Measurements from ENCODE around the gene PLD1. TPM values are rescaled to one million over a fixed set of nuclear protein-coding genes. Genes with fewer than 3 reads are reported as not detected.

Gene PLD1
- total and polyA plus RNA-seq, 2 of the 8 experiments (the other 6 are each of a cell fraction or from before 2014, with no cell fraction given), result 1.2 to 2.6 TPM

DNA sequence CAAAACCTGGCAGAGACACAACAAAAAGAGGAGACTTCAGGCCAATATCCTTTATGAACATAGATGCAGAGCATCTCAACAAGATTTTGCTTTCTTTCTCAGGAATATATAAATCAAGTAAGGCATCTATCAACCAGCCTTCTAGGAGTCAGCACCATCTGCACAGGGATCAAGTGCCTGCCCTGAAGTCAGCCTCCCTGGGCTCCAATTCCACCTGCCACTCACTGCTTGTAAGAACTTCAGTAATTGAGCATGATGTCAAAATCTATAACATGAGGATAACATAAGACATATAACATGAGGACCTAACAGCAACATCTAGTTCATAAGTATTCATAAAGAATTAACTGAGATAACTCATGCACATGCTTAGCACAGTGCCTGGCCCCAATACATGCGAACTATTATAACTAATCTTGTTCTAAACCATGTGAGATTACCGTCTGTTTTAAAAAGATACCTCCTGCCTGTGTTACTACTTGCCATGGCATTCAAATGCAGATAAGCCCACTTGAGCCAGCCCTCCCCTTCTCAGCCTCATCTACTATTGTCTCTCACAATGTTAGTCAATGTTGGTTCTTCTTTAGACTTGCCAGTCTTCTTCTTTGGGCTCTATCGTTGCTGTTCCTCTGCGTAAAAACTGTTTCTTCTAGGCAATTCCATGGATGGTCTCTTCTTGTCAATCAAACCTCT lies 91.6 kb downstream of the PLD1 start:
- no peak overlapping the region for H3K14ac ChIP-seq (ENCODE audit: insufficient read length)
- 64% methylated on average over 4 of the region's 4 CpGs; no CpG with 5 or more reads in 1 of the 2 experiments for WGBS, 2 experiments (ENCODE audit: extremely low coverage in 1 of 2, insufficient coverage in 1 of 2, insufficient read length in 1 of 2, insufficient replicate concordance in 2 of 2, low coverage in 1 of 2, low lambda C conversion rate in 2 of 2, missing lambda C conversion rate in 1 of 2)
- TF ChIP-seq TCF12 (IDR thresholded peaks at IDR 0.05; ENCODE audit: low read depth, low read length) (no peak), TAF7 (optimal IDR thresholded peaks at IDR 0.05; ENCODE audit: borderline replicate concordance, low read depth, low read length) (no peak), SIX5 (IDR thresholded peaks at IDR 0.05; ENCODE audit: low read depth, low read length) (no peak), POU5F1 (IDR thresholded peaks at IDR 0.05; ENCODE audit: low read depth, low read length) (0 out of 2 replicates have a peak, but pooled peaks have one; percentile 26), GABPA (IDR thresholded peaks at IDR 0.05; ENCODE audit: borderline replicate concordance, insufficient read depth, low read length) (no peak), FOSL1 (IDR thresholded peaks at IDR 0.05; ENCODE audit: insufficient read depth, low read depth, low read length) (no peak), CEBPB (IDR thresholded peaks at IDR 0.05; ENCODE audit: low read depth, low read length) (no peak), RNF2 (IDR thresholded peaks at IDR 0.05; ENCODE audit: borderline replicate concordance, low read depth, low read length, missing control alignments, poor library complexity, severe bottlenecking) (no peak), HDAC2 (IDR thresholded peaks at IDR 0.05; ENCODE audit: borderline replicate concordance in 1 of 2, low read depth in 2 of 2, low read length in 2 of 2) (no peak), CHD1 (IDR thresholded peaks at IDR 0.05; ENCODE audit: low read depth, low read length) (no peak), NRF1 (IDR thresholded peaks at IDR 0.05; ENCODE audit: low read depth, low read length) (no peak), RAD21 (IDR thresholded peaks at IDR 0.05 in 1 of 2, conservative IDR thresholded peaks at IDR 0.05 in 1 of 2; ENCODE audit: low read depth in 2 of 2, low read length in 2 of 2) (no peak)

More for the DNA sequence above, 91.6 kb downstream of the PLD1 start:
- Histone ChIP-seq H2BK15ac (ENCODE audit: low read length) (no peak overlapping the region), H4K8ac (ENCODE audit: extremely low read depth, insufficient read depth, low read length) (no peak overlapping the region), H2BK20ac (ENCODE audit: low read length) (no peak overlapping the region), H2BK5ac (ENCODE audit: low read depth, low read length) (no peak overlapping the region), H3K9ac (replicated peaks in 1 of 4; ENCODE audit: extremely low read depth in 1 of 4, low read depth in 3 of 4, low read length in 3 of 4) (no peak overlapping the region), H2BK12ac (ENCODE audit: low read depth, low read length) (0 out of 2 replicates have a peak overlapping the region, but pooled peaks have one; percentile 14), H3K9me3 (ENCODE audit: insufficient read depth in 2 of 2, low read depth in 1 of 2, low read length in 1 of 2) (0 out of 4 replicates have a peak, but pooled peaks cover 3 to 7% of the 10 kb centered on the region in 2 experiments), H4K20me1 (replicated peaks in 1 of 2; ENCODE audit: control insufficient read depth in 1 of 2, insufficient read depth in 2 of 2, low read length in 2 of 2) (no peaks in the 10 kb centered on the region), H3K79me2 (ENCODE audit: control insufficient read depth in 1 of 2, insufficient read depth in 2 of 2, low read length in 2 of 2) (no peaks in the 10 kb centered on the region), H3K23me2 (ENCODE audit: low read depth, low read length) (peaks cover 2% of the 10 kb centered on the region; the same call in 1 of the 2 replicates), H4K91ac (replicated peaks; ENCODE audit: insufficient read length, low read length) (no peak overlapping the region), H2AFZ (ENCODE audit: low read length) (no peak overlapping the region), H3K23ac (ENCODE audit: insufficient read length) (no peak overlapping the region), H3K56ac (replicated peaks; ENCODE audit: insufficient read length, low read depth, low read length) (no peak overlapping the region), H3K18ac (ENCODE audit: extremely low read depth, low read length) (no peak overlapping the region), H3K27ac (ENCODE audit: low read depth, low read length) (no peak overlapping the region), H3K36me3 (ENCODE audit: control insufficient read depth in 2 of 4, insufficient read depth in 4 of 4, low read length in 3 of 4) (no peaks in the 10 kb centered on the region), H3K4me3 (ENCODE audit: extremely low read depth in 1 of 4, insufficient read depth in 2 of 4, low read depth in 3 of 4, low read length in 4 of 4) (no peak overlapping the region), H3K27me3 (replicated peaks in 1 of 4; ENCODE audit: control insufficient read depth in 3 of 4, extremely low read depth in 1 of 4, insufficient read depth in 3 of 4, low read length in 3 of 4) (no peaks in the 10 kb centered on the region), H3K79me1 (ENCODE audit: low read depth, low read length) (no peaks in the 10 kb centered on the region), H2BK120ac (replicated peaks; ENCODE audit: low read depth, low read length) (no peak overlapping the region), H3K4me2 (ENCODE audit: insufficient read depth in 1 of 2, low read depth in 2 of 2, low read length in 2 of 2) (peak overlapping the region; percentile 44 to 47), H3K4ac (replicated peaks; ENCODE audit: insufficient read length, low read depth, low read length) (no peak overlapping the region), H2AK5ac (ENCODE audit: low read depth, low read length) (no peak overlapping the region), H4K5ac (ENCODE audit: insufficient read length, low read depth, low read length) (no peak overlapping the region), H3K4me1 (replicated peaks in 1 of 4; ENCODE audit: control insufficient read depth in 3 of 4, insufficient read depth in 4 of 4, low read length in 3 of 4) (peaks cover 0 to 13% (median 6%) of the 10 kb centered on the region in 4 experiments; a peak in 3 of 7 replicates)
- POLR2A ChIA-PET (ENCODE audit: partially characterized antibody), result no interaction called here
- DNase-seq (ENCODE audit: low read depth in 1 of 2, low spot score in 2 of 2), result no peak
- CTCF ChIA-PET (ENCODE audit: partially characterized antibody), result interaction anchor here (1.0 to 1.4 kb wide), 2 partner anchors 32 to 102 kb away, joined by 3 to 4 read pairs; no protein-coding TSS in a partner anchor
- FAIRE-seq, result peak; percentile 28

Measured in H1 (cell line).